Measurements from ENCODE around the gene EIF2AK3.
A peak's percentile ranks its signal among the peaks of the same experiment; 100 is the strongest.

The EIF2AK3 gene

DNA sequence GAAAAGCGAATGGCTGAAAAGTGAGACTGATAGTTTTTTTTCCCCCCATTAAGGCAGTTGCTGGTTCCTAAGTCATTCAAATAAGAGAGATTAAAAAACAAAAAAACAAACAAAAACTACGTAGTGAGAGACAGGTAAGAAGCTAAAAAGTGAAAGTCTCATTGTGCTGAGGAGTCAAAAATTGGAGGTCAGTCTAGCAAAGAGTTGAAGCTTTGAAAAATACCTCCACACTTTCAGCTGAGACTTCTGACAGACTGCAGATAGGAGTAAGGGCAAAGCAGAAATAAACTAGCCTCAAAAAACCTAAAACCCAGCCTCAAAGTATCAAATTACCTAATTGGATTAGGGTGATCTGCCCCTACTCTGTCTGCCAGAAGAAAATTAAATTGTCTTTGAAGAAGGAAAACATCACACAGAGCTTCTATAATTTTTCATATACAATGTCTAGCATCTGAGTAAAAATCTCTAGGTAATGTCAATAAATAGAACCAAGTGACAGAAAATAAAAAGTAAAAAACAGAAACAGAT is 10.9 kb upstream of the EIF2AK3 start:
- DNase-seq (ENCODE audit: low read depth), result no peak
- TF ChIP-seq, protein P1, sequence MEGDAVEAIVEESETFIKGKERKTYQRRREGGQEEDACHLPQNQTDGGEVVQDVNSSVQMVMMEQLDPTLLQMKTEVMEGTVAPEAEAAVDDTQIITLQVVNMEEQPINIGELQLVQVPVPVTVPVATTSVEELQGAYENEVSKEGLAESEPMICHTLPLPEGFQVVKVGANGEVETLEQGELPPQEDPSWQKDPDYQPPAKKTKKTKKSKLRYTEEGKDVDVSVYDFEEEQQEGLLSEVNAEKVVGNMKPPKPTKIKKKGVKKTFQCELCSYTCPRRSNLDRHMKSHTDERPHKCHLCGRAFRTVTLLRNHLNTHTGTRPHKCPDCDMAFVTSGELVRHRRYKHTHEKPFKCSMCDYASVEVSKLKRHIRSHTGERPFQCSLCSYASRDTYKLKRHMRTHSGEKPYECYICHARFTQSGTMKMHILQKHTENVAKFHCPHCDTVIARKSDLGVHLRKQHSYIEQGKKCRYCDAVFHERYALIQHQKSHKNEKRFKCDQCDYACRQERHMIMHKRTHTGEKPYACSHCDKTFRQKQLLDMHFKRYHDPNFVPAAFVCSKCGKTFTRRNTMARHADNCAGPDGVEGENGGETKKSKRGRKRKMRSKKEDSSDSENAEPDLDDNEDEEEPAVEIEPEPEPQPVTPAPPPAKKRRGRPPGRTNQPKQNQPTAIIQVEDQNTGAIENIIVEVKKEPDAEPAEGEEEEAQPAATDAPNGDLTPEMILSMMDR (conservative IDR thresholded peaks at IDR 0.05; ENCODE audit: low read length), result no peak
- H3K4me3 ChIP-seq (ENCODE audit: low read length), result no peak overlapping the region

DNA sequence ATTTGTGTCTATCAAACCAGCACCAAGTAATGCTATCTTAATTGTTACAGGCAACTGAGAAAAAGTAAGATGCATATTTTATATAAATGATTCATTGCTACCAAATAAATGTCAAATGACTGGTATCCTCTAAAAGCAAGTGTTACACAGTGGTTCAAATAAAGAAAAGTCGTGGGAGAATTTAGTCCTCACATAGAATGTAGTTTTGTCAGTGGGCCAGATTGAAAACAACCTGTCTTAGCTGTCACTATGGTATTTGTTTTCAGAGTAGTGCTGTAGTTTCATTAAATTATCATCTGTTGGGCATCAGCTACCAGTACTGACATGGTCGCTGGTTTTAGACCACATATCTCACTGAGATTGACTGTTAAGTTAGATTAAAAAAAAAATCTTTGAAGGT is 10.2 kb upstream of the EIF2AK3 start:
- no peak overlapping the region for H3K4me3 ChIP-seq (ENCODE audit: low read length)
- TF ChIP-seq, protein P1 (conservative IDR thresholded peaks at IDR 0.05; ENCODE audit: low read length), result no peak
- no peak for DNase-seq (ENCODE audit: low read depth)

DNA sequence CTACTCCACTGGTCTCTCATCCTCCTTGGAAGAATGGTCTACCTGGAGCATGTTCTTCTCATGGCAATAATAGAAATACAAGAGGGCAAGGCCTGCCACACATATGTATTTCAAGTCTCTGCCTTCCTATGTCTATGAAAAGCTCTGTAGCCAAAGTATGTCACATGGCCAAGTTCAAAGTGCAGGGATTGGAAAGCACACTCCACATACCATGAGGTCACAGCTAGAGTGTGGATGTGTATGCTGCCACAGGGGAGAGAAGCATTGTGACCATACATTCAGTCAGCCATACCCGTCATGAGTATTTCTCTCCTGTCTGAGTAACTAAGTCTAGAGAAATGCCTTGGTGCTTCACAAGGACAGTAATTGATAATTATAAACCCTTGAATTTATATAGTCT is 8.8 kb upstream of the EIF2AK3 start:
- H3K4me3 ChIP-seq (ENCODE audit: low read length), result no peak overlapping the region
- no peak for DNase-seq (ENCODE audit: low read depth)
- TF ChIP-seq, protein P1 (conservative IDR thresholded peaks at IDR 0.05; ENCODE audit: low read length), result no peak

DNA sequence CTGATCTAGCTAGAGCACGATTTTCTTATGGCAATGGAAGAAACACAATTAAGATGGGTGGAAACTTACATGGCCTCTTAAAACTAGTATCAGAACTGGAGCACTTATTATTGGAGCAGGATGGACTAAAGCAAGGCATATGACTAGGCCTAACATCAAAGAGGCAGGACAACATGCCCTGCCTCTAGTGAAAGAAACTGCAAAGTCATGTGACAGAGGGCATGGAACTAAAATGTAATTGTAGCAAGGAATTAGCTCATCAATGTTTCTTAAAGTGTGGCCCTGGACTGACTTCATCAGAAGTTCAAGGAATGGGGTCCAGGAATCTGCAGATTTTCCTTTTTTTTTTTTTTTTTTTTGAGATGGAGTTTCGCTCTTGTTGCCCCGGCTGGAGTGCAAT is 5.3 kb upstream of the EIF2AK3 start:
- H3K4me3 ChIP-seq (ENCODE audit: low read length), result no peak overlapping the region
- no peak for DNase-seq (ENCODE audit: low read depth)
- TF ChIP-seq, protein P1 (conservative IDR thresholded peaks at IDR 0.05; ENCODE audit: low read length), result no peak

DNA sequence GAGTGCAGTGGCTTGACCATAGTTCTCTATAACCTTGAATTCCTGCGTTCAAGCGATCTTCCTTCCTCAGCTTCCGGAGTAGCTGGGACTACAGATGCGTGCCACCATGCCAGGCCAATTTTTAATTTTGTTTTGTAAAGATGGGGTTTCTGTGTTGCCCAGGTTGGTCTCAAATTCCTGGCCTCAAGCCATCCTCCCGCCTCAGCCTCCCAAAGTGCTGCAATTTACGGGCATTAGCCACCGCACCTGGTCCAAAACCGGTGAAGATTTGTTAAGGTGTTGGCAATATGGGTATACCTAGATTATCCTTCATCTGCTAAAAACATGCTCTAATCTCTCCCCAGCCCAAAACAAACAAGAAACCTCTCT is 1.3 kb upstream of the EIF2AK3 start:
- TF ChIP-seq, protein P1 (conservative IDR thresholded peaks at IDR 0.05; ENCODE audit: low read length), result no peak
- H3K4me3 ChIP-seq (ENCODE audit: low read length), result peak overlapping the region; percentile 96
- no peak for DNase-seq (ENCODE audit: low read depth)

DNA sequence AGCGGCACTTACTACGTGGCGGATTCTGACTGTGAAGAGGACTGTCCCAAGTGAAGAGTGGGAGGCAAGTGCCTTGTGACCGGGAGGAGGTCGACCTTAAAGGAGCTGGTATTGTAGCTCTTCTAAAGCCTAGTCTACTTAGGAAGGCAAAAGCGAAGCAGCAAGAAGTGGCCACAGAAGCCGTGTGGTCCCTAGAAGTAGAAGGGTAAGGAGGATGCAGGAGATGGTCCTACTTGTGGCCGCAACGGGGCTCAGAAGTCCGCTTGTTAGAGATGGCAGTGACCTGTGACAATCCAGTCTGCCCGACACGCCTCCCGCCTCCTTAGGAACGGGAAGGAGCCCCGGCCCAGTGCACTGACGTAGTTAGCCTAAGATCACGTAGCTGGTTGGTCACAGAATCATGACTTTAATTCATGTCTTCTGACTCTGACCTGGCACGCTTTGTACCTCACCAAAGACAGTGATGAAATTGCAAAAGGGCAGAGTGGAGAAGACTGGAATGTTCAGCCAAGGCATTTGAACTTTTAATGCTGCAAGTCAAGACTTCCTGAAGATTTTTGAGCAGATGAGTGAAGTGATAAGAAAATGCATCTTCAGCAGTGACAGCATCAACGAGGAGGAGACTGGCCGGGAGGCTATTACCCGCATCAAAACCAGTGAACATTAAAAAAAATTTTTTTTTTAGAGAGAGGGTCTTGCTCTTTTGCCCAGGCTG is 749 bp upstream of the EIF2AK3 start:
- DNase-seq (ENCODE audit: low read depth), result peak; percentile 97
- TF ChIP-seq, protein P1 (conservative IDR thresholded peaks at IDR 0.05; ENCODE audit: low read length), result no peak
- H3K4me3 ChIP-seq (ENCODE audit: low read length), result peak overlapping the region; percentile 96
